Panc1 (cell line): ENCODE data around the gene VRTN. TPM values are rescaled to one million over a fixed set of nuclear protein-coding genes. Genes with fewer than 3 reads are reported as not detected.

Source experiments
- ATAC-seq: fragments of 200-7000 bp; cut with Tn5 transposase; 2 replicates; pipeline ENCODE4 v1.9.1; 2020; ENCODE audit warnings: mild to moderate bottlenecking, moderate library complexity
- BruUV-seq: library from RNA; stranded (reverse); fragments of 400-500 nt; replicated peaks from 2 replicates; lab custom pipeline; 2021; lab: Mats Ljungman, UMichigan
- CTCF ChIA-PET: fragments of 300-600 bp; sonication (Branson Sonifier 250); formaldehyde crosslinking; loops from one replicate; lab custom pipeline; 2022; ENCODE audit warnings: antibody characterized with exemption; lab: Charles Lee
- POLR2A ChIA-PET: fragments of 300-600 bp; sonication (Branson Sonifier 250); formaldehyde crosslinking; loops from one replicate; lab custom pipeline; 2022; ENCODE audit warnings: antibody characterized with exemption; lab: Charles Lee
- DNase-seq: peaks from one replicate; pipeline ENCODE4 v3.0.0-alpha.2; 2010; ENCODE audit warnings: low read depth, low spot score
- H3K27ac ChIP-seq: 2 replicates; pipeline ENCODE4 v1.5.1; 2011; ENCODE audit warnings: mild to moderate bottlenecking, low read length, inconsistent platforms
- H3K27me3 ChIP-seq: fragments of 200-500 bp; sonication (Bioruptor generic); 2 replicates; pipeline ENCODE4 v1.6.0; 2014; ENCODE audit warnings: low read length, inconsistent platforms; ENCODE audit not compliant: control insufficient read depth, insufficient read depth
- H3K36me3 ChIP-seq: fragments of 200-500 bp; sonication (Bioruptor generic); 2 replicates; pipeline ENCODE4 v1.5.1; 2014; ENCODE audit warnings: inconsistent platforms, mild to moderate bottlenecking, low read length, moderate library complexity; ENCODE audit not compliant: control insufficient read depth, insufficient read depth
- H3K4me1 ChIP-seq: 2 replicates; pipeline ENCODE4 v1.5.1; 2011; ENCODE audit warnings: inconsistent platforms, mild to moderate bottlenecking, low read length, moderate library complexity; ENCODE audit not compliant: control insufficient read depth, insufficient read depth
- H3K4me3 ChIP-seq, 2 experiments: 2 replicates each; pipeline ENCODE4 v1.5.1; 2011 to 2012; ENCODE audit warnings: low read depth in 2 of 2, low read length in 2 of 2, mild to moderate bottlenecking in 2 of 2, inconsistent platforms in 1 of 2, moderate library complexity in 1 of 2
- H3K9me3 ChIP-seq: fragments of 200-500 bp; sonication (Bioruptor generic); 2 replicates; pipeline ENCODE4 v1.5.1; 2014; ENCODE audit warnings: low read depth, mild to moderate bottlenecking, inconsistent platforms, low read length, moderate library complexity; ENCODE audit not compliant: control insufficient read depth, insufficient read depth
- POLR2AphosphoS5 ChIP-seq: IDR thresholded peaks from 2 replicates; pipeline ENCODE4 v1.6.1; 2012; ENCODE audit warnings: mild to moderate bottlenecking, low read depth, low read length, moderate library complexity
- SIN3A ChIP-seq: IDR thresholded peaks from 2 replicates; pipeline ENCODE4 v1.6.1; 2012; ENCODE audit warnings: low read depth, mild to moderate bottlenecking, low read length, moderate library complexity, borderline replicate concordance; ENCODE audit not compliant: insufficient read depth
- TCF7L2 ChIP-seq: IDR thresholded peaks from 2 replicates; pipeline ENCODE4 v1.6.1; 2011; ENCODE audit warnings: mild to moderate bottlenecking, low read depth, low read length, inconsistent platforms
- in situ Hi-C: cut with HindIII; loops from 2 replicates; pipeline ENCODE4 v1.10.0; 2016; ENCODE audit warnings: low sequenced_read_pairs, low pct_unique_long_range_greater_than_20kb
- intact Hi-C: fragments of 100-400 bp; cut with micrococcal nuclease; formaldehyde crosslinking; loops from one replicate; pipeline ENCODE4 v1.10.0; 2022; ENCODE audit not compliant: unreplicated experiment
- total RNA-seq: library from RNA; stranded (reverse); gene quantifications from one replicate; pipeline ENCODE4 v1.2.1, GENCODE V29; 2021; ENCODE audit not compliant: unreplicated experiment
- TF ChIP-seq, protein P1 (sequence below), 2 experiments: IDR thresholded peaks; 2 replicates each; pipeline ENCODE4 v1.6.1; 2011 to 2012; ENCODE audit warnings: low read depth in 2 of 2, control low read depth in 1 of 2, low read length in 1 of 2, mild to moderate bottlenecking in 1 of 2, moderate library complexity in 1 of 2; ENCODE audit not compliant: insufficient read depth in 1 of 2
- TF ChIP-seq, protein P2 (sequence below): fragments of 450-650 bp; IDR thresholded peaks from 2 replicates; pipeline ENCODE4 v1.5.1; 2017; ENCODE audit warnings: mild to moderate bottlenecking

VRTN gene
- total RNA-seq, 1 experiment from 2014 or later, result not detected

DNA sequence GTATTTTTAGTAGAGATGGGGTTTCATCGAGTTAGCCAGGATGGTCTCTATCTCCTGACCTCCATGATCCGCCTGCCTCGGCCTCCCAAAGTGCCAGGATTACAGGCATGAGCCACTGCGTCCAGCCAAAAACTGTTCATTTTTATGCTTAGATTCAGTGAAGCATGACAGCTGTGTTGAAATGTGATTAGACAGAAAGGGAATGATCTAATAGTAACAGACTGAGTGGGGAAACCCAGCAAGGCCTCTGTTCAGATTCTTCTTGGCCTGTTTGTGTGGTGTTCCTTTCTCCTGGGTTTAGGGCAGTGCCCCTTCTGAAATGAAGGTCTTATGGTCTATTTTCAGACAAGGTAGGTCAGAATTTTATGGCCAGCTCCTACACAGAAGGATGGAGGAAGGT, 33.7 kb upstream of the VRTN start:
- BruUV-seq, result no TSS peak
- H3K4me1 ChIP-seq, result no peaks in the 10 kb centered on the region
- intact Hi-C loops (no loop called here), in situ Hi-C loops (no loop called here)
- TF ChIP-seq, protein P1, sequence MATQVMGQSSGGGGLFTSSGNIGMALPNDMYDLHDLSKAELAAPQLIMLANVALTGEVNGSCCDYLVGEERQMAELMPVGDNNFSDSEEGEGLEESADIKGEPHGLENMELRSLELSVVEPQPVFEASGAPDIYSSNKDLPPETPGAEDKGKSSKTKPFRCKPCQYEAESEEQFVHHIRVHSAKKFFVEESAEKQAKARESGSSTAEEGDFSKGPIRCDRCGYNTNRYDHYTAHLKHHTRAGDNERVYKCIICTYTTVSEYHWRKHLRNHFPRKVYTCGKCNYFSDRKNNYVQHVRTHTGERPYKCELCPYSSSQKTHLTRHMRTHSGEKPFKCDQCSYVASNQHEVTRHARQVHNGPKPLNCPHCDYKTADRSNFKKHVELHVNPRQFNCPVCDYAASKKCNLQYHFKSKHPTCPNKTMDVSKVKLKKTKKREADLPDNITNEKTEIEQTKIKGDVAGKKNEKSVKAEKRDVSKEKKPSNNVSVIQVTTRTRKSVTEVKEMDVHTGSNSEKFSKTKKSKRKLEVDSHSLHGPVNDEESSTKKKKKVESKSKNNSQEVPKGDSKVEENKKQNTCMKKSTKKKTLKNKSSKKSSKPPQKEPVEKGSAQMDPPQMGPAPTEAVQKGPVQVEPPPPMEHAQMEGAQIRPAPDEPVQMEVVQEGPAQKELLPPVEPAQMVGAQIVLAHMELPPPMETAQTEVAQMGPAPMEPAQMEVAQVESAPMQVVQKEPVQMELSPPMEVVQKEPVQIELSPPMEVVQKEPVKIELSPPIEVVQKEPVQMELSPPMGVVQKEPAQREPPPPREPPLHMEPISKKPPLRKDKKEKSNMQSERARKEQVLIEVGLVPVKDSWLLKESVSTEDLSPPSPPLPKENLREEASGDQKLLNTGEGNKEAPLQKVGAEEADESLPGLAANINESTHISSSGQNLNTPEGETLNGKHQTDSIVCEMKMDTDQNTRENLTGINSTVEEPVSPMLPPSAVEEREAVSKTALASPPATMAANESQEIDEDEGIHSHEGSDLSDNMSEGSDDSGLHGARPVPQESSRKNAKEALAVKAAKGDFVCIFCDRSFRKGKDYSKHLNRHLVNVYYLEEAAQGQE (IDR thresholded peaks at IDR 0.05; ENCODE audit: insufficient read depth in 1 of 2, low read depth in 2 of 2, low read length in 1 of 2), result no peak
- TF ChIP-seq POLR2AphosphoS5 (no peak), SIN3A (no peak)
- TF ChIP-seq, protein P2, sequence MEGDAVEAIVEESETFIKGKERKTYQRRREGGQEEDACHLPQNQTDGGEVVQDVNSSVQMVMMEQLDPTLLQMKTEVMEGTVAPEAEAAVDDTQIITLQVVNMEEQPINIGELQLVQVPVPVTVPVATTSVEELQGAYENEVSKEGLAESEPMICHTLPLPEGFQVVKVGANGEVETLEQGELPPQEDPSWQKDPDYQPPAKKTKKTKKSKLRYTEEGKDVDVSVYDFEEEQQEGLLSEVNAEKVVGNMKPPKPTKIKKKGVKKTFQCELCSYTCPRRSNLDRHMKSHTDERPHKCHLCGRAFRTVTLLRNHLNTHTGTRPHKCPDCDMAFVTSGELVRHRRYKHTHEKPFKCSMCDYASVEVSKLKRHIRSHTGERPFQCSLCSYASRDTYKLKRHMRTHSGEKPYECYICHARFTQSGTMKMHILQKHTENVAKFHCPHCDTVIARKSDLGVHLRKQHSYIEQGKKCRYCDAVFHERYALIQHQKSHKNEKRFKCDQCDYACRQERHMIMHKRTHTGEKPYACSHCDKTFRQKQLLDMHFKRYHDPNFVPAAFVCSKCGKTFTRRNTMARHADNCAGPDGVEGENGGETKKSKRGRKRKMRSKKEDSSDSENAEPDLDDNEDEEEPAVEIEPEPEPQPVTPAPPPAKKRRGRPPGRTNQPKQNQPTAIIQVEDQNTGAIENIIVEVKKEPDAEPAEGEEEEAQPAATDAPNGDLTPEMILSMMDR, result no peak
- no peak overlapping the region for H3K27ac ChIP-seq
- H3K27me3 ChIP-seq, result no peaks in the 10 kb centered on the region
- H3K9me3 ChIP-seq, result no peaks in the 10 kb centered on the region
- no peak for DNase-seq
- no peak overlapping the region for H3K4me3 ChIP-seq
- ATAC-seq, result no peak
- ChIA-PET POLR2A (no interaction called here), CTCF (no interaction called here)
- no peaks in the 10 kb centered on the region for H3K36me3 ChIP-seq

DNA sequence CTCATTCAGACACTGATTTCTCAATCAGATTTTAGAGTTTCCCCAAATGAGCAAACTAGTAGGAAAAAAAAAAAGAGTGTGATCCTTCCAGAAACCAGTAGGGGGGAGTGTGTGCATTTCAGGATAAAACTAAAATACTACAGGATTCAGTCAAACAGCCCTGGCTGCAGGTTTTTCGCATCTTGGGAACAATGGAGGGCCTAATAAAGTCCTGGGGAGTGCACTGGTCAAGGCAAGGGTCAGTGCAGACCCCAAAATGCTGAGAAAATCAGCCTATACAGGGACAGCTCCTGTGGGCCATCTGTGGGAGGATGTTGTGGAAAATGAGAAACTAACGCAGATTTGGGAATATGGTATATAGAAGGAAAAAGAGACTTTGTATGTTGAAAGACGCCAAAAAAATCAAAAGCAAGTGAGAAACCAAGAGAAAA, 23.3 kb upstream of the VRTN start:
- Histone ChIP-seq H3K27ac (no peak overlapping the region), H3K9me3 (no peaks in the 10 kb centered on the region), H3K36me3 (no peaks in the 10 kb centered on the region), H3K4me3 (no peak overlapping the region), H3K4me1 (no peaks in the 10 kb centered on the region), H3K27me3 (no peaks in the 10 kb centered on the region)
- intact Hi-C loops (no loop called here), in situ Hi-C loops (no loop called here)
- no peak for DNase-seq
- TF ChIP-seq POLR2AphosphoS5 (no peak), SIN3A (no peak), TCF7L2 (no peak)
- TF ChIP-seq, protein P1 (IDR thresholded peaks at IDR 0.05; ENCODE audit: insufficient read depth in 1 of 2, low read depth in 2 of 2, low read length in 1 of 2), result no peak
- TF ChIP-seq, protein P2, result peak; percentile 79
- BruUV-seq, result no TSS peak
- no peak for ATAC-seq
- ChIA-PET CTCF (interaction anchor here (0.7 kb wide), 1 partner anchor 439 kb away, joined by 4 read pairs; no protein-coding TSS in a partner anchor), POLR2A (no interaction called here)
